ENCODE data around the gene PPARA.

Gene PPARA

DNA sequence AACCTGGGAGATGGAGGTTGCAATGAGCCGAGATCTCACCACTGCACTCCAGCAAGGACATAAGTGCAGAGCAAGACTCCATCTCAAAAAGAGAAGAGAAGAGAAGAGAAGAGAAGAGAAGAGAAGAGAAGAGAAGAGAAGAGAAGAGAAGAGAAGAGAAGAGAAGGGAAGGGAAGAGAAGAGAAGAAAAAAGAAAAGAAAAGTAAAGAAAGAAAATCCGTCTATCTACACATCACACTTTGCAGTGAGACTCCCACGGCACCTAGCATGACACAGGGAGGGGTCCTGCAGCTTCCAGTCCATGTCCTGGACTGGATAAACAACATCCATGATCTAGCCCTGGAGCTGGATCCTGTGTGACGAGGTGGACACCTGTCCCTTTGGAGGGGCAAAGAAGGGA lies 4.0 kb upstream of the PPARA start:
- no peak for DNase-seq

DNA sequence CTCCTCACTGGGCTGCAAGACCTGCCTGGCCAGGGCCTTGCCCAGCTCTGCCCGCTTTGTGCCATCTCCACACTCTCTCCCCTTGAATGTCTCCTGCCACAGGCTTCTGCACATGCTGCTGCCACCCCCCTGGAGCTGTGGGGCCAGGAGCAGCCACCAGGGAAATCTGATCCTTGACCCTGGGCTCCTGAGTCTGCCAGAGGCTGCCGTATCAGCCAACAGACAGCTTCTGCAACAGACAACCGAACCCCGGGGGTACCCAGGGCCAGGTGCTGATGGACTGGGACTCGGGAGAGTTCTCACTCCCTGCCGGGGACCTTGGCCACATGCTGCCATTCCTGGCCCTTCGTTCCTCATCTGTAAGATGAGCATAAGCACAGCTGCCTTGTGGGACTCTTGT lies 3.3 kb upstream of the PPARA start:
- DNase-seq = no peak

DNA sequence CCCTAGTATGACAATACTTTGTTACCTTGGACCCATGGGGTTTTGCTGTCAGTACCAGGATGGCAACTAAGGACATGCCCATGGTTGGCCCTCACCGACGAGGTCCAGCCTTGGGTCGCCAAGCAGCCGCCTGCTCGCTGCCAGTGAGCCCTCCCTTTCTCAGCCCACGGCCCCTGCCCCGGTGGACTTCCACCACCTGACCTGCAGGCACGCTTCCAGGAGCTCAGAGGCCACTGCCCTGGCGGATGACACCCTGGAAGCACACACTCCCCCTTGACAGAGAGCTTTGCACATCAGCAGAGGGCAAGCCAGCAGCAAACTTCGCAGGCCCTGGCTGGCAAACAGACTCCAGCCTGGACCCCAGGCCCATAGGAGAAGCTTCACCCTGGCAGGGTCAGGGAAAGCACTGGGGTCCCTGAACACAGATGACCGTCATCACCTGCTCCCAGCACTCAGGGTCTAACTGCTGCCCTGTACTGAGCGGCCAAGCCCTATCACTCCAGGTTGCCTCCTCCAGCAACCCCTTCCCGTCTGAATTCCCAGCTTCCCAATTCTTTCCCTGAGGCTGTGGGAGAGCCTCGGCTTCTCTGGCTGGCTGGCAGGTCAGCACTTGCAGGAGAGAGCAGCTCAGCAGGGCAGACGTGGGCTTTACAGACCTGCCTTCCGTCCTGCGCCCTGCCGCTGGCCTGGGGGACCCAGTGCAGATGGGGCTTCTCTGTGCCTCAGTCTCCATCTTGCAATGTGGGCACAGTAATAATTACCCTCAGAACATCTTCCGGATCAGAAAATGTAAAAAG lies 2.7 kb upstream of the PPARA start:
- DNase-seq = no peak

DNA sequence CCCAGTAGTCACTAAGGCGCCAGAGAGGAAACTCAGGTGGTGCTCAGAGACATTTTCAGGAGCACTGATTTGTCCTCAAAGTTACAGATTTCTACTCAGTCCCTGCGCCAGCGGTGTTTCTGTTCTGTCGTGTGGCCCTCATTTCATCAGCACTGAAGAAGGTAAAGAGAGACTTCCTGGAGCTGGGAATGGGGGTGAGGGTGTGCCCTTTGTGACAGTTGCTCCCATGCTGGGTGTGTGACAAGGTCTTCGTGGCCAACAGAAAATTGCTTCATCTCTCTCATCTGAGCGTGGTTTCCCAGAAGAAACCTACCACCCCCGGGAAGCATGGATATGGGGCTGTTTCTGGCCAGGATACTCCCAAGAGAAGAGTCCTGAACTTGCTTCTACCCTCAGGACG lies 2.0 kb upstream of the PPARA start:
- DNase-seq = no peak

DNA sequence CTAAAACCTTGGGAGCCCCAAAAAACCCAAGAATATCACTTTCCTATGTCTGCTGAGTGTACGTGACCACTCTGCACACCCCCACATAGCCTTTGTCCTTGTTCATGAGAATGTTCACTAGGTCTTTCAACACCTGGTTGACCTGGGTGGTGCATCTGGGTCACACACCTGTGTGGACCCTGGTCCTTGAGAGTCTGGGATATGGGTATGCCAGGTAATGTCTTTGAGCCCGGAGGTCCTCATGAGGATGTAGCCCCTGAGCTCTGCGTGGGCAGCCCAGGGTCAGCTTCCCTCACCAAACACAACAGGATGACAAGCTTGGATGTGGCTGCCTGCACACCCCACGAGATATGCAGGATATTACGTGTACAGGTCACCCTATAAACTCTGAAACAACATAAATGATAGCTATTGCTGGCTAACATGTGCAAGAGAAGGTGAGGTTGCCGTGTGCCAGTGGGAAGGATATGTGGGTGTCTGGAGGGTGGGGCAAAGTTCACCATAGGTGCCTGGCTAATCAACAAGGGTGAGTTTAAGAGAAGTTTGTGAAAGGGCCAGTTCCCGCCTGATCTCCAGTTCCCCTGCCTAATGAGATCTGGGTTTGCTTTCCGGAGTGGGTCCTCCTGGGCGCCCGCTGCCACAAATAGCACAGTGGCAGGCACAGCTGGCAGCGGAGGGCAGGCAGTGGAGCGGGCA lies 1.4 kb upstream of the PPARA start:
- no peak for DNase-seq

DNA sequence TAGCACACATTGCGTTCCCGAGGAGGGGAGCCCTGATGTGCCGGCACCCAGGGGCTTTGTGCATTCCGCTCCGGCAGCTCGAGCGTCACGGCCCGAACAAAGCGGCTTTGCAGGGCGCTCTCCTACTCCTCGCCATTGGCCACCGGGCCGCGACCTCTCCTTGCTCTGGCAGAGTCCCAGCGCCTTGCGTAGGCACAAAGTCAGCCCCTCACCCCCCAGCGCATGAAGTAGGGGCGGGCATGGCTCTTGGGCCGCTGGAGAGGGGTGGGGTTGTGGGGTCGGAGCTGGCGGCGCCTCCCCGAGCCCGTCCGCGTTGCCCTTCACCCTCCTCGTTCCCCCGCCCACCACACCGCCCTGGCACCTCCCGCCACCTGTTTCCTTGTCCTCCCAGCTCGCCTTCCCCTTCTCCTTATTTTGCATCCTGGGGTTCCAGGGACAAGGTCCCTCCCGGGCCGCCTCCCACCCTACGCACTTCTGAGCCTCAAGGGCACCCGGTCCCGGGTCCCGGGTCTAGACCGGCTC lies 753 bp upstream of the PPARA start:
- no peak for DNase-seq

DNA sequence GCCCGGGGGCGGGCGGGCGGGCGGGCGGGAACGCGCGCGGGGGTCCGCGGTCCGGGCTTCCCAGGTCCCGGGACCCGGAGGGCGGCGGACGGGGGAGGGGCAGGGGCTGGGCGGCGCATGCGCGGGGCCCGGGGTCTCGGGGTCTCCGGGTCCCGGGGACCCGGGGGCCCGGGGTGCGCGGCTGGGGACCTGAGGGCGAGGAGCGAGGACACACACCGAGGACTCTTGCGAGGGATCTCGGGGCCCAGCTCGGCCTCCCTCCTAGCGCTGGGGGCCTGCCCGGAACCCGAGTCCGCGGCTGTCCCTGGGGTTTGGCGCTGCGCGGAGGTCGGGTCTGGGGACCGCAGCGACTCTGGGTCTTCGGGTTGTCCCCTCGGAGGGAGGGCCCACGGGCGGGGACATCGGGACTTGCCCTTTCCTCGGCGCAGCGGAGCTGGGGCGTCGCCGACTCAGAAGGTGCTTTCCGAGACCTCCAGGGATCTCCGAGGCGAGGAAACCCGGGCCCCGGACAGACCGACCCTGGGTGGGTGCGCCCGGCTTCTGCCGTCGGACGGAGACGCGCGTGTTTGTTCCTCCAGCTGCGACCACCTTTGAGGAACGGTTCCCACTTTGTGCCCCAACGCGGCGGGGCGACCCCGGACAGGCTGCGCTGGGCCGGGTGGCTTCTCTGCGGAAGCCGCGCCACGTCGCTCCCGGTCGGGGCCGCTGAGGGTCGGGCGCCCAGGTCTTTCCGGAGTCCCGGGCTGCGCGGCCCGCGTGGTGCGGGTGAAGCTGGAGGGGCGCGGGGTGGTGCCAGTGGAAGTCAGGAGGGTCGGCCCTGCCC lies 540 bp downstream of the PPARA start:
- DNase-seq = no peak

DNA sequence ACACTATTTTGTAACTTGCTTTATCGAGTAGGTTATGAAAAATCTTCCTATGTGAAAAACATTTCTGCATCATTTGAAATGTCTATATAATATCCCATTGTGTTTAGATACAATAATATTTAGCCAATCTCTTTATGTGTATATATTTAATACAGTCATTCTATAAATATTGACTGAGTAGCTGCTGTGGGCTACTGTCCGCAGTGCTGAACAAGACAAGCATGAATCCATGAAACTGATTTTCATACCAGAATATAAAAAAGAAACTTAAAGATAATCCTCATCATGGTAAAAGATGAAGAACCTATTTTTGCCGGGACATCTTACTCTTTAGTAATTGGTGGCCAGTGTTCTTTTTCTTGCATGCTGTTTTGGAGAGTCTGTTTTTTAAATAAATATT lies 3.6 kb downstream of the PPARA start:
- DNase-seq = no peak

DNA sequence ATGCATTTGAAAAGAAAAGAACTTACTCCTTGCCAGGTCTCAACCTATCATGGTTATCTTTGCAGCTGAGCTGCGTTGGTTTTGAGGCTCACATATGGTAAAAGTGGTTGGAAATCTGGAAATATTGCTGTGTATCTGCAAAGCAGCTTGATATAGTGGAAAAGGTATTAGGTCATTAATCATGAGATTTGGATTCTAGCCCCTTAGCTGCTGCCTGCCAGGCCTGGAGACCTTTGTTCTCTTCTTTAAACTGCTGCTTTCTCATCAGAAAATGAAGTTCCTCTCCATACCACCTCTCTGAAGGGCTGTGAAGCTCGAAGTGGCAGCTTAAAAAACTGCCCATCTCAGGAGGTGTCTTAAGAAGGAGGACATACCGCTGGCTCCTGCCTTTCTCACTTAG lies 5.7 kb downstream of the PPARA start:
- no peak for DNase-seq

DNA sequence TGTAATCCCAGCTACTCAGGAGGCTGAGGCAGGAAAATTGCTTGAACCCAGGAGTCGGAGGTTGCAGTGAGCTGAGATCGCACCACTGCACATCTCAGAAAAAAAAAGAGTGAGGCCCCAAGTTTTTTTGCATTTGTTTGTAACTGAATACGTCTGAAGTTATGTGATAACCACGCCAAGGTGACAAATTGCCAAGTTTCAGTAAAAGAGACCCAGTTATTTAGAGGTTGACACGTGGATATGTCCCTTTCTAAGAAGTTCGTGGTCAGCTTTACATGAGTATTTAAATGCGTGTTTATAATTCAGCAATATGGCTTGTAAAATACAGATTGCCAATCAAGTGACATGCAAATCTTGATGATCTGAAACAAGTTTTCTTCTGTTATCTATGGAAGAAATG lies 8.0 kb downstream of the PPARA start:
- no peak for DNase-seq

DNA sequence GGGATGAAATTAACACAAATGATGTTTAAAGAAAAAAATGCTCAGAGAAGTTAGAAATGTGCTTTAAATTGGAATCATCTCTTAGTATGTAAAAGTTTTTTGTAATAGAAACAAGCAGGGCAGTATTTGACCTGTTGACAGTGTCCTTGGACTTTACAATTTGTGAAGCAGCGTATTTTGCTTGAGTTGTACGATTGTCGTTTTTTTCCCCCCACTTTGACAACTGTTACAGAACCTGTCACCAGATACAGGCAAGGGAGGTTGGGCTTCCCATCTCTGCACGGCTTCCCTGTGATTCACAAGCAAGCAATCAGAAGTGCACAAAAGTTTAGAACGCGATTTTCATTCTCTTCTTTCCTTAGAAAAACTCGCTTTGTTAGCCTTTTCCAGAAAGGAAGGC lies 8.9 kb downstream of the PPARA start:
- no peak for DNase-seq

DNA sequence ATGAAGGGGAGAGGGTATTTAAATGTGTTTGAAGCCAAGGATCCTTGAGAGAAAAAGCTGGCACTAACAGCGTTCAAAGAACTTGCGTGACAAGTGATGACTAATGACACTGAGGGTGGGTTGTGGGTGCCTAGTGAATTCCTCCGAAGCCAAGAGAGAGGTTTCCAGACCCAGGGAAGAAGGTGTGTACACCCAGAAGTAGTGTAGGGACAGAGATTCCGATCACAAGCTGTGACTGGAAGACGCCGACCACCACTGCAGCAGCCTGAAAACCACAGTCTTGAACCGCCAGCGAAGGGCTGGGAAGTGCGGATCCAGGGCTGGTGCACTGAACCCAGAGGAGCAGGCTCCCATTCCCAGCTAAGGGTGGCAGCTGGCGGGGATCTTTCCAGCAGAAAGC lies 9.5 kb downstream of the PPARA start:
- no peak for DNase-seq

DNA sequence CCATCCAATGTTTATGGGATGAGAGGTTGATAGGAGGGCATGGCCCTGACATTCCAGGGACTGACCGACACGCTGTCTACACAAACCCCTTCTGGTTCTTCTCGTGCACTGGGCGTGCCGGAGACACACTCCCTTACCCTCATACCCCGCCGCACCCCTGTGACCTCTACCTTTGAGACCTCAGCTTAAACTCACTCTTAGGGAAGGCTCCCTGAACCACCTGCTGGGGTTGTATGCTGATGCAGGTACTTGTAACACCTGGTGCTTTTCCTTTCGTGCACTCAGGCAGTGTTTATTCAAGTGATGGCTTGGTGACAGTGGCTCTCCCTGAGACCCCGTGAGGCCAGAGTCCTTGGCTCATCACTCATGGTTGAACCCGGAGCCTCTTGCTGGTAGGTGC lies 12.0 kb downstream of the PPARA start:
- no peak for DNase-seq

DNA sequence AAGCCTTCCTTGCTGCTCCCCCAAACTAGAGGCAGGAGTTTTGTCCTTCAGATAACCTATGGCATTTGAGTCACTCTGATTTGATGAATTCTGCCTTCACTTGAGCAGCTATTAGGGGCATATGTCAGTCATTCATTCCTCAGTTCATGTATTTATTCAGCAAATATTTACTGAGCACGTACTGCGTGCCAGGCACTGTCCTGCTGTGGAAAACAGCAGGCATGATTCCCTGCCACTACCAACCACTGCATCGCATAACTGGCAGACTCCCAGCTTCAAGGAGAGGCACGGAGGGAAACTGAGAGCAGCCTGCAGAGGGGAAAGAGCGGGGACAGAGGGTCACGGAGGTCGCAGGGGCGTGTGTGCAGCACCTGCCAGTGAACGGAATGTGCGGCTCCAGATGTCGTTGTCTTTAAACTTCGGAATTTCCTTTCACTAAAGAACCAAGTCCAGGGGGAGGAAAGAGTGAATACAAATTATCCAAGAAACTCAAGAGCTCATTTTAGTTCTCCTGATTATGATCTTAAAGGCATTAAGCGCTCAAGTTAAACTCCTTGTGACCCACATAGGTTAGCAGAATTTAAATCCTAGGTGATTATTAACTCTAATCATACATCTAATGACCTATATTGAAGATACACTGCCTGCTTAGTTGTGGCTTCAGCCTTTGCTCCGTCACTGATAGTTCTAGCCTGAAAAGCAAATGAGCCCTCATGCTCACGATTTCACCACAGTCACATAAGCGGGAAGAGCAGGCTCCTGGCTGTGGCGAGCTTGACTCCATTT lies 12.6 kb downstream of the PPARA start:
- no peak for DNase-seq

DNA sequence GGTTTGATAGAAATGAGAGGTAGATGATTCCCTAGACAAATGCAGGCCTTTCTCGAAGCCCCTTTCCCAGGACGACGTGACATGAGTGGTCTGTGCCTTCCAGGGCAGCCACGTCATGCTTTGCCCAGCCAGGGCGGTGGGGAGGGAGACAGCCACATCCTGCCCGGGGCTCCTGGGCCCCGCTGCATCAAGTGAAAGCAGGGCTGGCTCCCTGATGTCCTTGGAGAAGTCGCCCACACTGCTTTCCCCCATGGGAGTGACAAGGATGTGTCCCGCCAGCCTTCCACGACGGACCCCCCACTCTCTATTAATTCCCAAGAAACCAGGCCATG lies 13.2 kb downstream of the PPARA start:
- DNase-seq = no peak

DNA sequence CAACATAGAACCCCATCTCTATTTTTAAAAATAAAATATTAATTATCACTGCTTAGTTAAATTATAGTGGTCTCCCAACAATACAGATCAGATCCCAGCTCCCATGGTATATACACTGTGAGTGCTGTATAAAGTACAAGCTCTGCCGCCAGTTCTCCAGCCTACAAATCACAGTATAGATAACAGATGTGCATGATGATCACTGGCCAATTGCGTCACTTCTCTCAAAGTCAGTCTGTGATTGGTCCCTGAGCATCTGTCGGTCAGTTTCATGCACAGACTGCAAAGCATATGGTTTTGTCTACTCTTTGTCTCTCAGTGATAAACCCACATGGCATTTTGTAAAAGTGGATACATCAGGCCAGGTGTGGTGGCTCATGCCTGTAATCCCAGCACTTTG lies 15.7 kb downstream of the PPARA start:
- no peak for DNase-seq

DNA sequence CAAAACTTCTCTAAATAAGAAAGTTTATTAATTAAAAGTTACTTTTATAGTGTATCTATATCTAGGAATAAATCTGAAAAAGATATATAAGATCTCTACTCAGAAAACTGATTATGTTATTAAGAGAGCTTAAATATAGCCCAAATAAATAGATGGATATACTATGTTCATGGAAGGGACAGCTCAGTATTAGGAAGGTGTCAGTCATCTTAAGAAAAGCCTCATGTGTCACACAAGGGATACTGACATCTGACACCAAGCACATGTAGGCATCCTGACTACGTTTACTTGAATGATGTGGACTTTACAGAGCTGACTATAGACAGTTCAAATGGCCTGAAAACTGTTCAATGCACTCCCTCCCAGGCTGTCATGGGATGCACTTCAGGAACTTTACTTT lies 19.3 kb downstream of the PPARA start:
- no peak for DNase-seq

DNA sequence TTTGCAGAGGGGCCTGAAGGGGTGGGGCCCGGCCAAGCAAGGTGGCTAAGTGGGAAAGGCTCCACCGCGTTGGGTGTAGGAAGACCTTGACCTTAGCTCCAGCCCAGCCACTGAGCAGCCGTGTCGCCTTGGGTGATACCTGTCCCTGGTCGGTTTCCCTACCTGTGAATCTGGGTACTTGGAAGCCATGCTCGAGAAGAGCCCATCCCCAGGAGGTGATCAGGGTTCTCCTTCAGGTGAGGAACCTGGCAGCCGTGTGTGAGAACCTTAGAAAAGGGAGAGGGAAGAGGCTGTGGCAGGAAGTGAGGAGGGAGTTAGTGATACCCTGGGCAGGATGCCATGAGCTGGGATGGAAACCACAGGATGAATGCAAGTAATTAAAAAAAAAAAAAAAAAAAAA lies 21.6 kb downstream of the PPARA start:
- no peak for DNase-seq

DNA sequence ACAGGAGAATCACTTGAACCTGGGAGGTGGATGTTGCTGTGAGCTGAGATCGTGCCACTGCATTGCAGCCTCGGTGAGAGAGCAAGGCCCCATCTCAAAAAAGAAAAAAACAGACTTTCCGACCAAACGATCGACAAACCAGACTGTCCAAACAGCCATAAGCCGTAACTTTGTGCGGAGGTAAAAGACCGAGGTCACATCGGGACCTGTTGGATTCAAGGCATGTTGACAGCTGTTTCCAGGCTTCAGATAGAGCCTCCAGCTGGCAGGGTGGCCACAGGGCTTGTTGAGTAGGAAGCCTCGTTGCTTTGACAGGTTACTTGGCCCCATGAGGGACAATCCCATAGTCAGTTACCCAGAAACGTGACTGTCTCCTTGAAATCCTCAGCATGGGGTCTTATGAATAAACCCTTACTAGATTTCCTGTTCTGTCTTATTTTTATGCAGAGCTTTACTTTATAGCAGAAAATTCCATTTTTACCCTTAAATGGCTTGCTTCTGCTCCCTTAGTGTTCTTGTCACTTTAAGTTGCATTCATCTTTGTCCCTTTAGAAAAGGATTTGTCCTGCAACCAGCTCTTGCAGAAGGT lies 22.3 kb downstream of the PPARA start:
- no peak for DNase-seq

DNA sequence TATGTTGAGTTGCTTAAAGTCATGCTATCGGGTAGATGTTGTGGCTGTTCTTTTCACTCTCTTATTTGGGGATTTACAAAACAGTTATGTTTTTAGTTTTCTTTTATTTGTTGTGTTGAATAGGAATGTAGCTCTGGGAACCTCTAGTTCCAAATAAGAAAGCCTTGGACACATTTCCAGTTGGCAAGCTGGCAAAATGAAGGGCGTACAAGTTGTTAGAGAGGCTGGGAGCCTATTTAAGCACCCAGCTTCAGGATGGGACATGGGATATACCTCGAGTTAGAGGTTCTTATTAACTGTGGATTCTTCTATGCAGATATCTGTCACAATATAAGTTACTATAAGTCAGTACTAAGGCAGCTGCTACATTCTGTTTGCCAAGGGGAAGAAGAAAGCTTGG lies 22.8 kb downstream of the PPARA start:
- DNase-seq = no peak

DNA sequence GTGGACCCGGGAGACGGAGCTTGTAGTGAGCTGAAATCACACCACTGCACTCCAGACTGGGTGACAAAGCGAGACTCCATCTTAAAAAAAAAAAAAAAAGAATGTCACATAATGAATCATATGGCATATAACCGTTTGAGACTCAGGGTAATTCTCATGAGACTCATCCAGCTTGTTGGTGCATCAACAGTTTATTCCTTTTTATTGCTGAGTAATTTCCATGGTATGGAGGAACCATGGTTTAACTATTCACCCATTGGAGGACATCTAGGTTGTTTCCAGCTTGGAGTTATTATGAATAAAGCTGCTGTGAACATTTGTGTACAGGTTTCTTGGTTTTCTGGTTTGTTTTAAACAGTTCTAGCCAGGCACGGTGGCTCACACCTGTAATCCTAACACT lies 25.3 kb downstream of the PPARA start:
- no peak for DNase-seq

DNA sequence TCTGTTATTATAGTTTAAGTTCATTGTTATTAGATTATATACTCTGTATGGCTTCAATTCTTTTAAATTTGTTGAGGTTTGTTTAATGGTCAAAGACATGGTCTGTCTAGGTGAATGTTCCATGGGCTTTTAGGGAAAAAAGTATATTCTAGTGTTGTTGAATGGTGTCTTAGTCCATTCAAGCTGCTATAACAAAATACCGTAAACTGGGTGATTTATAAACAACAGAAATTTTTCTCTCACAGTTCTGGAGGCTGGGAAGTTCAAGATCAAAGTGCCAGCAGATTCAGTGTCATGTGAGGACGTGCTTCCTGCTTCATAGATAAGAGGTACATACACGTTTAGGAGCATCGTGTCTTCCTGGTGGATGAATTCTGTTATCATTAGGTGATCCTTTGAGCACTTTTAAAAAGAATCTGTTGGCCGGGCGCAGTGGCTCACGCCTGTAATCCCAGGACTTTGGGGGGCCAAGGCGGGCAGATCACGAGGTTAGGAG lies 26.2 kb downstream of the PPARA start:
- DNase-seq = no peak
